WERI-Rb-1 (cell line): Measurements from ENCODE around the gene GEMIN5.

Experiments used
- DNase-seq: peaks from one replicate; pipeline ENCODE4 v3.0.0-alpha.2; 2020
- H3K27ac ChIP-seq: fragments of 250-450 bp; sonication (Bioruptor Pico); 2 replicates; pipeline ENCODE4 v1.5.1; 2020; ENCODE audit warnings: mild to moderate bottlenecking, moderate library complexity
- H3K27me3 ChIP-seq: fragments of 250-450 bp; sonication (Bioruptor Pico); 2 replicates; pipeline ENCODE4 v1.5.1; 2021; ENCODE audit warnings: mild to moderate bottlenecking, low read depth, moderate library complexity; ENCODE audit not compliant: insufficient read depth, severe bottlenecking
- H3K36me3 ChIP-seq: fragments of 250-450 bp; sonication (Bioruptor Pico); 2 replicates; pipeline ENCODE4 v1.5.1; 2020; ENCODE audit warnings: mild to moderate bottlenecking, moderate library complexity
- H3K4me3 ChIP-seq: 2 replicates; pipeline ENCODE4 v1.5.1; 2011; ENCODE audit warnings: low read depth, mild to moderate bottlenecking, control low read depth, low read length
- H3K9me3 ChIP-seq: fragments of 250-450 bp; sonication (Bioruptor Pico); 2 replicates; pipeline ENCODE4 v1.5.1; 2021; ENCODE audit warnings: mild to moderate bottlenecking, moderate library complexity; ENCODE audit not compliant: severe bottlenecking
- TF ChIP-seq, protein P1 (sequence below): IDR thresholded peaks from 2 replicates; pipeline ENCODE4 v1.5.1; 2011; ENCODE audit warnings: low read depth, mild to moderate bottlenecking, control low read depth, inconsistent platforms, low read length

GEMIN5 gene

DNA sequence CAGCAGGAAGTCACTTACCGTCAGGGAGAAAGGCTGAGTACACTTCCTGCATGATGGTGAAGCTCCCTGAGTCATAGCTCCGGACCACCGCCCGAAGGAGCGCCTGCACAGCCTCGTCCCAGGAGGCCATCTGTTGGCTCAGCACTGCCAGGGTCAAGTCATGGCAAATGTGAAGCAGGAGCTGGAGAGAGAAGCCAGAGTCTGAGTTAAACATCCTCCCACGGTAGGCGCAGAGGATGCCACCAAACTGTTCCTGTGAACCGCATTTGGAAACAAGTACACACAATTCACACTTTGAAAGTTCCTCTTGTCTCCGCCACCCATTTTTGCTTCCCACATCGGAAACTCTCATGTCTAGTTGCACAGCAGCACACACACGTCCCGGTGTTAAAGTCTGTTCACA, 45.6 kb downstream of the GEMIN5 start:
- Histone ChIP-seq H3K4me3 (no peak overlapping the region), H3K27ac (no peak overlapping the region), H3K9me3 (no peaks in the 10 kb centered on the region), H3K36me3 (peaks cover 79% of the 10 kb centered on the region), H3K27me3 (no peaks in the 10 kb centered on the region)
- TF ChIP-seq, protein P1, sequence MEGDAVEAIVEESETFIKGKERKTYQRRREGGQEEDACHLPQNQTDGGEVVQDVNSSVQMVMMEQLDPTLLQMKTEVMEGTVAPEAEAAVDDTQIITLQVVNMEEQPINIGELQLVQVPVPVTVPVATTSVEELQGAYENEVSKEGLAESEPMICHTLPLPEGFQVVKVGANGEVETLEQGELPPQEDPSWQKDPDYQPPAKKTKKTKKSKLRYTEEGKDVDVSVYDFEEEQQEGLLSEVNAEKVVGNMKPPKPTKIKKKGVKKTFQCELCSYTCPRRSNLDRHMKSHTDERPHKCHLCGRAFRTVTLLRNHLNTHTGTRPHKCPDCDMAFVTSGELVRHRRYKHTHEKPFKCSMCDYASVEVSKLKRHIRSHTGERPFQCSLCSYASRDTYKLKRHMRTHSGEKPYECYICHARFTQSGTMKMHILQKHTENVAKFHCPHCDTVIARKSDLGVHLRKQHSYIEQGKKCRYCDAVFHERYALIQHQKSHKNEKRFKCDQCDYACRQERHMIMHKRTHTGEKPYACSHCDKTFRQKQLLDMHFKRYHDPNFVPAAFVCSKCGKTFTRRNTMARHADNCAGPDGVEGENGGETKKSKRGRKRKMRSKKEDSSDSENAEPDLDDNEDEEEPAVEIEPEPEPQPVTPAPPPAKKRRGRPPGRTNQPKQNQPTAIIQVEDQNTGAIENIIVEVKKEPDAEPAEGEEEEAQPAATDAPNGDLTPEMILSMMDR: no peak
- DNase-seq: no peak

DNA sequence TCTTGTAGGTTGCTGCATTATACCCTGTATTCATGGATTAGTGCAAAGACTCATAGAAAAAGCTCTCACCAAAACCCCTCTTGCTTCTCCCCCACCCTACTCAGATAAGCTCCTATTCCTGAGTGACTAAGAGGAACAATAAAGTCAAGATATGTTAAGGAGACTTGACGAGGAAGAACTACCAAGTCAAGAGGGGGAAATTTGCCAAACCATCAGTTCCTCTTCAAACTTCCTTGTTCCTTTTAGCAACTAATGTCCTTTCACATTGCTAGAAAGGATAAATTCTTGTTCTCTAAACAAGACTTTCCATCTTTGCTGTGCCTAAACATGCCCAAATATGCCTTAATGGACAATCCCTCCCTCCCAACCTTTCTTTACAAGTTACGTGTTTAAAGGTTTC, 52.6 kb downstream of the GEMIN5 start:
- TF ChIP-seq, protein P1: no peak
- no peak for DNase-seq
- H3K27ac ChIP-seq: no peak overlapping the region
- H3K27me3 ChIP-seq: no peaks in the 10 kb centered on the region
- peaks cover 7% of the 10 kb centered on the region for H3K9me3 ChIP-seq
- H3K4me3 ChIP-seq: no peak overlapping the region
- H3K36me3 ChIP-seq: peaks cover 48% of the 10 kb centered on the region

DNA sequence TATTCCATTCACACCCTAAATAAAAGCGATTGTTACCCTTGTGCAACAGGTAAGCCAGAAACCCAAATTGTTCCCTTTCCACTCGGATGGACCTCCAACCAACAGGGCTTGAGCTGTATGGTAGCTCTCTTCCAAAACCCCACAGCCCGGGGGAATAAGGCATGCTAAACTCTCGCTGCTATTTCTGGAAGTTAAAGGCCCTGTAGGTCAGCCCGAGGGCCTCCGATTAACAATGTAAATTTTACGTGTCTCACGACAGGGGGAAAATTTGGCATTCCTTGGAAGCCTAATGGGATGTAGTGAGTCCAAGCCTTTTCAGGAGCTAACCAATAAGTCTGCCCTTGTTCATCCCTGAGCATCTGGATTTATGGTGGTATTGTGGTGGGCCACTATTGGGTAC, 53.6 kb downstream of the GEMIN5 start:
- no peak for DNase-seq
- H3K27ac ChIP-seq: no peak overlapping the region
- no peak overlapping the region for H3K4me3 ChIP-seq
- no peaks in the 10 kb centered on the region for H3K27me3 ChIP-seq
- peaks cover 7% of the 10 kb centered on the region for H3K9me3 ChIP-seq
- peaks cover 41% of the 10 kb centered on the region for H3K36me3 ChIP-seq
- TF ChIP-seq, protein P1: no peak

DNA sequence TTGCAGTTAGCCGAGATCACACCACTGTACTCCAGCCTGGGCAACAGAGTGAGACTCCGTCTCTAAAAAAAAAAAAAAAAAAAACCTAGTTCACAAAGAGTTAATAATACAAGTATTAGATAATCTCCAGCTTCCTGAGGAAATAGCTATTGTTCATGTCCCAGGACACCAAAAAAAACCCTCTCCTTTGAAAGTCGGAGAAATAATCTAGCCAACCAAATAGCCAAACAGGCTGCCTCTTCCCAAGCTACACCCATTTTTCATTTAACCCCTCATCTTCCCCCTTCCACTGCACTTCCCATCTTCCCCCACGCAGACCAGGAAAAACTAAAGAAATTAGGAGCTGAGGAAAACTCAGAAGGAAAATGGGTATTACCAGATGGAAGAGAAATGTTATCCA, 56.0 kb downstream of the GEMIN5 start:
- DNase-seq: no peak
- peaks cover 23% of the 10 kb centered on the region for H3K36me3 ChIP-seq
- H3K4me3 ChIP-seq: no peak overlapping the region
- no peak overlapping the region for H3K27ac ChIP-seq
- TF ChIP-seq, protein P1: no peak
- no peaks in the 10 kb centered on the region for H3K27me3 ChIP-seq
- peaks cover 19% of the 10 kb centered on the region for H3K9me3 ChIP-seq

DNA sequence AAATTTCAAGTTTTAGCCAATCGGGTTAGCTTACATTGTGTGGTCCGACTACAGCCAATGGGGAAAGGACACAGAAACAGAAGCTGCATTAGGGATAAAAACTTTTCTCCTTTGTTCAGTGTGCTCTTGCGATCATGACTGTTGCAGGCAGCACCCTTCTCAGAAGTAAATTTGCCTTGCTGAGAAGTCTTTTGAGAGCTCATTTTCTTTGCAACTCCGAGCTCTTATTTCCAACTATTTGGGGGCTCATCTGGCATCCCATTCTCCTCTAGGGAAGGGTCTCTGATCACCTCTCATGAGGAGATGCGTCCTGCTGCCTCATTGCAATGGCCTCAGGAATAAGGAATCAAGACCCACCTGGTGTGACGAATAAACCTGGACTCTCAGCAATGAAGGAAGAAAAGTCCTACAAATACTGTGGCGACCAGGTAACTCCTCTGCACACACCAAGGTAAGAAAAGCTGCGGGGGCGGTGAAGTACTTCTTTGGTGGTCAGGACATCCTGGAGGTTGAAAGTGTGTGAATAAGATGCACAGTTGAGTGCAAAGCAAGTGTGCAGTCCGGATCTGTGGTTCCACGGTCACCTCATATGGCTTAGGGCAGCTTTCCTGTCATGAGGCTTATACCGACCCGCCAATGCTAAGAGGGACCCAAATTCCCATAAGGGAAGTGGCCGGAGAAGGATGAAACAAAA, 59.2 kb downstream of the GEMIN5 start:
- DNase-seq: no peak
- no peaks in the 10 kb centered on the region for H3K27me3 ChIP-seq
- no peak overlapping the region for H3K27ac ChIP-seq
- peaks cover 37% of the 10 kb centered on the region for H3K36me3 ChIP-seq
- peaks cover 12% of the 10 kb centered on the region for H3K9me3 ChIP-seq
- TF ChIP-seq, protein P1: no peak
- no peak overlapping the region for H3K4me3 ChIP-seq

DNA sequence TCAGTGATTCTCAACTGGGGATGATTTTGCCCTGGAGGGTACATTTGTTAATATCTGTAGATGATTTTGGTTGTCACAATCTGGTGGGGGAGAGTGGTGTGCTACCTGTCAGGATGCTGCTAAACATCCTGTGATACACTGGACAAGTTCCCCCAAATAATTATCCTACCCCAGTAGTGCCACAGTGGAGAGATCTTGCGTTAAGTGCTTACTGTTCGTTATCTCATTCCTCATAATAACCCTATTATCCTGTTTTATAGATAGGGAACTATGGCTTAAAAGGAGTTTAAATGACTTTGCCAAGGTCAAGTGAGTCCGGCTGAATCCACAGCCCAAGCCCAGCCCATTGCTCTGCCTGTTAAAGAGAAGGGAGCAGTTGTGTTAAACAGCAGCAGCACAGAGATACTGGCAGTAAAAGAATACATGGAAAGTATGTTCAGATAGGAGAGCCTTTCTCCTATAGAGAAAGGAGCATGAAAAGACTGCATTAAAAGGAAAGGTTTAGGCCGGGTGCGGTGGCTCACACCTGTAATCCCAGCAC, 64.2 kb downstream of the GEMIN5 start:
- H3K4me3 ChIP-seq: no peak overlapping the region
- TF ChIP-seq, protein P1: no peak
- no peaks in the 10 kb centered on the region for H3K27me3 ChIP-seq
- H3K27ac ChIP-seq: no peak overlapping the region
- no peak for DNase-seq
- peaks cover 10% of the 10 kb centered on the region for H3K9me3 ChIP-seq
- peaks cover 66% of the 10 kb centered on the region for H3K36me3 ChIP-seq
